GM23338 (cell line): Measurements from ENCODE around the gene KLC3. TPM values are rescaled to one million over a fixed set of nuclear protein-coding genes. Genes with fewer than 3 reads are reported as not detected.

Experiments used
- ATAC-seq: fragments of 200-7000 bp; cut with Tn5 transposase; 3 replicates; pipeline ENCODE4 v1.9.1; 2020
- DNase-seq: peaks from one replicate; pipeline ENCODE4 v3.0.0-alpha.2; 2015; ENCODE audit warnings: low spot score
- H2AFZ ChIP-seq: fragments of 200-600 bp; sonication (generic); 2 replicates; pipeline ENCODE4 v1.8.0; 2016; ENCODE audit warnings: antibody characterized with exemption, mild to moderate bottlenecking, moderate library complexity
- H3F3A ChIP-seq: fragments of 200-600 bp; sonication (generic); replicated peaks from 2 replicates; pipeline ENCODE4 v1.8.0; 2017; ENCODE audit warnings: antibody characterized with exemption, mixed run types, low read depth
- H3K27ac ChIP-seq: fragments of 200-600 bp; sonication (generic); 2 replicates; pipeline ENCODE4 v1.6.1; 2016; ENCODE audit warnings: low read depth
- H3K27me3 ChIP-seq: fragments of 200-600 bp; sonication (generic); 2 replicates; pipeline ENCODE4 v1.8.0; 2016; ENCODE audit warnings: mild to moderate bottlenecking, mixed run types, moderate library complexity; ENCODE audit not compliant: insufficient read depth
- H3K36me3 ChIP-seq: fragments of 200-600 bp; sonication (generic); 2 replicates; pipeline ENCODE4 v1.8.0; 2016; ENCODE audit warnings: mild to moderate bottlenecking; ENCODE audit not compliant: insufficient read depth
- H3K4me1 ChIP-seq: fragments of 200-600 bp; sonication (generic); 2 replicates; pipeline ENCODE4 v1.8.0; 2016; ENCODE audit warnings: mild to moderate bottlenecking, moderate library complexity; ENCODE audit not compliant: insufficient read depth
- H3K4me2 ChIP-seq: fragments of 200-600 bp; sonication (generic); 2 replicates; pipeline ENCODE4 v1.7.1; 2017; ENCODE audit warnings: mixed run types
- H3K4me3 ChIP-seq: fragments of 200-600 bp; sonication (generic); 2 replicates; pipeline ENCODE4 v1.6.1; 2016; ENCODE audit warnings: mixed run types
- H3K79me2 ChIP-seq: fragments of 200-600 bp; sonication (generic); replicated peaks from 2 replicates; pipeline ENCODE4 v1.8.0; 2017; ENCODE audit warnings: mild to moderate bottlenecking; ENCODE audit not compliant: insufficient read depth
- H3K9me2 ChIP-seq: fragments of 200-600 bp; sonication (generic); 2 replicates; pipeline ENCODE4 v1.8.0; 2017; ENCODE audit not compliant: insufficient read depth
- H4K20me1 ChIP-seq: fragments of 200-600 bp; sonication (generic); replicated peaks from 2 replicates; pipeline ENCODE4 v1.8.0; 2017; ENCODE audit warnings: mild to moderate bottlenecking; ENCODE audit not compliant: insufficient read depth
- H3K27ac Mint-ChIP-seq: 2 replicates; pipeline ENCODE4 v1.8.0; 2020; ENCODE audit warnings: inconsistent platforms, mild to moderate bottlenecking, moderate library complexity, mixed read lengths
- H3K27me3 Mint-ChIP-seq: 3 replicates; pipeline ENCODE4 v1.8.0; 2022; ENCODE audit warnings: low read depth, mild to moderate bottlenecking, moderate library complexity, mixed read lengths, inconsistent platforms; ENCODE audit not compliant: insufficient read depth, poor library complexity
- H3K36me3 Mint-ChIP-seq: 3 replicates; pipeline ENCODE4 v1.8.0; 2021; ENCODE audit warnings: low read depth, mild to moderate bottlenecking, inconsistent platforms, moderate library complexity, mixed read lengths
- H3K4me1 Mint-ChIP-seq: 3 replicates; pipeline ENCODE4 v1.8.0; 2020; ENCODE audit warnings: mild to moderate bottlenecking, inconsistent platforms, mixed read lengths
- H3K4me3 Mint-ChIP-seq: 3 replicates; pipeline ENCODE4 v1.8.0; 2021; ENCODE audit warnings: moderate library complexity, mild to moderate bottlenecking, inconsistent platforms, mixed read lengths
- H3K9me3 Mint-ChIP-seq: 3 replicates; pipeline ENCODE4 v1.8.0; 2020; ENCODE audit warnings: moderate library complexity, mild to moderate bottlenecking, inconsistent platforms, mixed read lengths
- CREB1 ChIP-seq: fragments of 250-450 bp; sonication (Bioruptor Pico); IDR thresholded peaks from 2 replicates; pipeline ENCODE4 v1.5.0; 2020; ENCODE audit warnings: low read depth, mild to moderate bottlenecking, moderate library complexity
- EZH2 ChIP-seq: fragments of 200-600 bp; sonication (generic); IDR thresholded peaks from one replicate; pipeline ENCODE4 v1.8.0; 2017; ENCODE audit warnings: antibody characterized with exemption, mild to moderate bottlenecking, low read depth; ENCODE audit not compliant: unreplicated experiment
- NANOG ChIP-seq: IDR thresholded peaks from 2 replicates; pipeline ENCODE4 v1.6.1; 2016; ENCODE audit warnings: antibody characterized with exemption, borderline replicate concordance
- POLR2AphosphoS5 ChIP-seq: IDR thresholded peaks from 2 replicates; pipeline ENCODE4 v1.6.1; 2016; ENCODE audit warnings: antibody characterized with exemption, low read depth
- ZNF114 ChIP-seq: fragments of 250-450 bp; sonication (Bioruptor Pico); IDR thresholded peaks from 2 replicates; pipeline ENCODE4 v1.5.0; 2020; ENCODE audit warnings: mild to moderate bottlenecking, moderate library complexity
- ZNF331 ChIP-seq: fragments of 250-450 bp; sonication (Bioruptor Pico); IDR thresholded peaks from 2 replicates; pipeline ENCODE4 v1.5.0; 2020; ENCODE audit warnings: low read depth, mild to moderate bottlenecking, moderate library complexity
- polyA plus RNA-seq: library from polyadenylated mRNA; unstranded; fragments of >200 nt; fragmentation: Nextera tagmentation; extraction: Ambion mirVana; gene quantifications from 2 replicates; pipeline ENCODE4 v1.2.1, GENCODE V29; 2016
- total RNA-seq: library from RNA; depleted of rRNA; stranded (reverse); fragments of >200 nt; shearing (Covaris generic); gene quantifications from 2 replicates; pipeline ENCODE4 v1.2.3, GENCODE V29; 2014
- TF ChIP-seq, protein P1 (sequence below), 2 experiments: fragments of 200-600 bp in 1 of 2; sonication (generic) in 1 of 2; conservative IDR thresholded peaks; 2 replicates each; pipeline versions ENCODE4 v1.5.1 to v1.6.1; 2016 to 2017; ENCODE audit warnings: antibody characterized with exemption in 2 of 2, low read depth in 2 of 2, mild to moderate bottlenecking in 2 of 2, moderate library complexity in 1 of 2
- TF ChIP-seq, protein P2 (sequence below): IDR thresholded peaks from one replicate; pipeline ENCODE4 v1.6.1; 2018; ENCODE audit warnings: antibody characterized with exemption; ENCODE audit not compliant: unreplicated experiment
- TF ChIP-seq, protein P3 (sequence below): fragments of 250-450 bp; sonication (Bioruptor Pico); IDR thresholded peaks from 2 replicates; pipeline ENCODE4 v1.5.0; 2020; ENCODE audit warnings: mild to moderate bottlenecking, moderate library complexity
- TF ChIP-seq, protein P4 (sequence below): IDR thresholded peaks from 2 replicates; pipeline ENCODE4 v1.6.1; 2016; ENCODE audit warnings: antibody characterized with exemption

Gene KLC3
- total and polyA plus RNA-seq, 2 experiments from 2014 or later, result 3.1 to 6.4 TPM

DNA sequence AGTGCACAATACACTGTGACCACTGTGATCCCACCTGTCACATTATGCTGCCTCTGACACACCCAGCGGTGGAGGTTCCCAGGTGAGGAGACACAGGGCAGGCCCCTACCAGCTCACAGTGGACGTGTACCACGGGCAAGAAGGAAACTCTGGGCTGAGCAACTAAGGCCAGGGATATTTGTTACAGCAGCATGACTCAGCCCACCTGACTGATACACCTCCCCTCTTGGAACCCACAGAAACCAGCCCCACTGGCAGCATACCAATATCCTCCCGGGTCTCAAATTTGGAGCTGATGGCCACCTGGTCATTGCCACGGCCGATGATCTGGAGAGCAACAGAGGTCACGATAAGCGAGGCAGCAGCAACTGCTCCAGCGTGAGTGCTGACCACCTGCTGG is 14.9 kb downstream of the KLC3 start (continued):
- TF ChIP-seq, protein P1, sequence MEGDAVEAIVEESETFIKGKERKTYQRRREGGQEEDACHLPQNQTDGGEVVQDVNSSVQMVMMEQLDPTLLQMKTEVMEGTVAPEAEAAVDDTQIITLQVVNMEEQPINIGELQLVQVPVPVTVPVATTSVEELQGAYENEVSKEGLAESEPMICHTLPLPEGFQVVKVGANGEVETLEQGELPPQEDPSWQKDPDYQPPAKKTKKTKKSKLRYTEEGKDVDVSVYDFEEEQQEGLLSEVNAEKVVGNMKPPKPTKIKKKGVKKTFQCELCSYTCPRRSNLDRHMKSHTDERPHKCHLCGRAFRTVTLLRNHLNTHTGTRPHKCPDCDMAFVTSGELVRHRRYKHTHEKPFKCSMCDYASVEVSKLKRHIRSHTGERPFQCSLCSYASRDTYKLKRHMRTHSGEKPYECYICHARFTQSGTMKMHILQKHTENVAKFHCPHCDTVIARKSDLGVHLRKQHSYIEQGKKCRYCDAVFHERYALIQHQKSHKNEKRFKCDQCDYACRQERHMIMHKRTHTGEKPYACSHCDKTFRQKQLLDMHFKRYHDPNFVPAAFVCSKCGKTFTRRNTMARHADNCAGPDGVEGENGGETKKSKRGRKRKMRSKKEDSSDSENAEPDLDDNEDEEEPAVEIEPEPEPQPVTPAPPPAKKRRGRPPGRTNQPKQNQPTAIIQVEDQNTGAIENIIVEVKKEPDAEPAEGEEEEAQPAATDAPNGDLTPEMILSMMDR (conservative IDR thresholded peaks at IDR 0.05; ENCODE audit: low read depth in 2 of 2), result no peak

DNA sequence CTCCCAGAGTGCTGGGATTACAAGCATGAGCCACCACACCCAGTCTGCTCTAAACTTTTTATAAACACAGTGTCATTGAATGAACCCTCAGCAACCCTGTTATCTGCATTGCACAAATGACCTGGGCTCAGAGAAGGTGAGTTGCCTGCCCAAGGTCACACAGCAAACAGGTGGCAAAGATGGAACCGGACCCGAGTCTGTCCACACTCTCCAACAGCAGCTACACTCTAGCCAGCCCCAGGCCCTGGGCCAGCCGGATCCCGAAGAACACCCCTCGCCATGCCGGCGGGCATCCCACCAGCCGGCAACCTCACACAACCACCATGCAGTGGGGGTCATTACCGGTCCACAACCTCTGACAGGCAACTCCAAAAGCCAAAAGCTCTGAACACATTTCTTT is 15.4 kb downstream of the KLC3 start:
- Histone ChIP-seq H3K27ac (no peak overlapping the region), H3K79me2 (no peaks in the 10 kb centered on the region), H4K20me1 (peaks cover 10% of the 10 kb centered on the region), H3K9me2 (no peaks in the 10 kb centered on the region), H3K27me3 (no peaks in the 10 kb centered on the region), H3K4me2 (no peak overlapping the region), H2AFZ (no peak overlapping the region), H3F3A (no peaks in the 10 kb centered on the region), H3K36me3 (peaks cover 37% of the 10 kb centered on the region), H3K4me3 (no peak overlapping the region), H3K4me1 (no peaks in the 10 kb centered on the region)
- Mint-ChIP-seq H3K4me3 (no peak overlapping the region), H3K36me3 (peaks cover 77% of the 10 kb centered on the region), H3K9me3 (no peaks in the 10 kb centered on the region), H3K27ac (no peak overlapping the region), H3K27me3 (peaks cover 21% of the 10 kb centered on the region), H3K4me1 (no peaks in the 10 kb centered on the region; the same call in 2 of the 3 replicates)
- DNase-seq (no peak), ATAC-seq (no peak)
- no peak for TF ChIP-seq POLR2AphosphoS5
- TF ChIP-seq, protein P2, sequence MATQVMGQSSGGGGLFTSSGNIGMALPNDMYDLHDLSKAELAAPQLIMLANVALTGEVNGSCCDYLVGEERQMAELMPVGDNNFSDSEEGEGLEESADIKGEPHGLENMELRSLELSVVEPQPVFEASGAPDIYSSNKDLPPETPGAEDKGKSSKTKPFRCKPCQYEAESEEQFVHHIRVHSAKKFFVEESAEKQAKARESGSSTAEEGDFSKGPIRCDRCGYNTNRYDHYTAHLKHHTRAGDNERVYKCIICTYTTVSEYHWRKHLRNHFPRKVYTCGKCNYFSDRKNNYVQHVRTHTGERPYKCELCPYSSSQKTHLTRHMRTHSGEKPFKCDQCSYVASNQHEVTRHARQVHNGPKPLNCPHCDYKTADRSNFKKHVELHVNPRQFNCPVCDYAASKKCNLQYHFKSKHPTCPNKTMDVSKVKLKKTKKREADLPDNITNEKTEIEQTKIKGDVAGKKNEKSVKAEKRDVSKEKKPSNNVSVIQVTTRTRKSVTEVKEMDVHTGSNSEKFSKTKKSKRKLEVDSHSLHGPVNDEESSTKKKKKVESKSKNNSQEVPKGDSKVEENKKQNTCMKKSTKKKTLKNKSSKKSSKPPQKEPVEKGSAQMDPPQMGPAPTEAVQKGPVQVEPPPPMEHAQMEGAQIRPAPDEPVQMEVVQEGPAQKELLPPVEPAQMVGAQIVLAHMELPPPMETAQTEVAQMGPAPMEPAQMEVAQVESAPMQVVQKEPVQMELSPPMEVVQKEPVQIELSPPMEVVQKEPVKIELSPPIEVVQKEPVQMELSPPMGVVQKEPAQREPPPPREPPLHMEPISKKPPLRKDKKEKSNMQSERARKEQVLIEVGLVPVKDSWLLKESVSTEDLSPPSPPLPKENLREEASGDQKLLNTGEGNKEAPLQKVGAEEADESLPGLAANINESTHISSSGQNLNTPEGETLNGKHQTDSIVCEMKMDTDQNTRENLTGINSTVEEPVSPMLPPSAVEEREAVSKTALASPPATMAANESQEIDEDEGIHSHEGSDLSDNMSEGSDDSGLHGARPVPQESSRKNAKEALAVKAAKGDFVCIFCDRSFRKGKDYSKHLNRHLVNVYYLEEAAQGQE, result no peak
- TF ChIP-seq EZH2, result no peak
- TF ChIP-seq, protein P3, sequence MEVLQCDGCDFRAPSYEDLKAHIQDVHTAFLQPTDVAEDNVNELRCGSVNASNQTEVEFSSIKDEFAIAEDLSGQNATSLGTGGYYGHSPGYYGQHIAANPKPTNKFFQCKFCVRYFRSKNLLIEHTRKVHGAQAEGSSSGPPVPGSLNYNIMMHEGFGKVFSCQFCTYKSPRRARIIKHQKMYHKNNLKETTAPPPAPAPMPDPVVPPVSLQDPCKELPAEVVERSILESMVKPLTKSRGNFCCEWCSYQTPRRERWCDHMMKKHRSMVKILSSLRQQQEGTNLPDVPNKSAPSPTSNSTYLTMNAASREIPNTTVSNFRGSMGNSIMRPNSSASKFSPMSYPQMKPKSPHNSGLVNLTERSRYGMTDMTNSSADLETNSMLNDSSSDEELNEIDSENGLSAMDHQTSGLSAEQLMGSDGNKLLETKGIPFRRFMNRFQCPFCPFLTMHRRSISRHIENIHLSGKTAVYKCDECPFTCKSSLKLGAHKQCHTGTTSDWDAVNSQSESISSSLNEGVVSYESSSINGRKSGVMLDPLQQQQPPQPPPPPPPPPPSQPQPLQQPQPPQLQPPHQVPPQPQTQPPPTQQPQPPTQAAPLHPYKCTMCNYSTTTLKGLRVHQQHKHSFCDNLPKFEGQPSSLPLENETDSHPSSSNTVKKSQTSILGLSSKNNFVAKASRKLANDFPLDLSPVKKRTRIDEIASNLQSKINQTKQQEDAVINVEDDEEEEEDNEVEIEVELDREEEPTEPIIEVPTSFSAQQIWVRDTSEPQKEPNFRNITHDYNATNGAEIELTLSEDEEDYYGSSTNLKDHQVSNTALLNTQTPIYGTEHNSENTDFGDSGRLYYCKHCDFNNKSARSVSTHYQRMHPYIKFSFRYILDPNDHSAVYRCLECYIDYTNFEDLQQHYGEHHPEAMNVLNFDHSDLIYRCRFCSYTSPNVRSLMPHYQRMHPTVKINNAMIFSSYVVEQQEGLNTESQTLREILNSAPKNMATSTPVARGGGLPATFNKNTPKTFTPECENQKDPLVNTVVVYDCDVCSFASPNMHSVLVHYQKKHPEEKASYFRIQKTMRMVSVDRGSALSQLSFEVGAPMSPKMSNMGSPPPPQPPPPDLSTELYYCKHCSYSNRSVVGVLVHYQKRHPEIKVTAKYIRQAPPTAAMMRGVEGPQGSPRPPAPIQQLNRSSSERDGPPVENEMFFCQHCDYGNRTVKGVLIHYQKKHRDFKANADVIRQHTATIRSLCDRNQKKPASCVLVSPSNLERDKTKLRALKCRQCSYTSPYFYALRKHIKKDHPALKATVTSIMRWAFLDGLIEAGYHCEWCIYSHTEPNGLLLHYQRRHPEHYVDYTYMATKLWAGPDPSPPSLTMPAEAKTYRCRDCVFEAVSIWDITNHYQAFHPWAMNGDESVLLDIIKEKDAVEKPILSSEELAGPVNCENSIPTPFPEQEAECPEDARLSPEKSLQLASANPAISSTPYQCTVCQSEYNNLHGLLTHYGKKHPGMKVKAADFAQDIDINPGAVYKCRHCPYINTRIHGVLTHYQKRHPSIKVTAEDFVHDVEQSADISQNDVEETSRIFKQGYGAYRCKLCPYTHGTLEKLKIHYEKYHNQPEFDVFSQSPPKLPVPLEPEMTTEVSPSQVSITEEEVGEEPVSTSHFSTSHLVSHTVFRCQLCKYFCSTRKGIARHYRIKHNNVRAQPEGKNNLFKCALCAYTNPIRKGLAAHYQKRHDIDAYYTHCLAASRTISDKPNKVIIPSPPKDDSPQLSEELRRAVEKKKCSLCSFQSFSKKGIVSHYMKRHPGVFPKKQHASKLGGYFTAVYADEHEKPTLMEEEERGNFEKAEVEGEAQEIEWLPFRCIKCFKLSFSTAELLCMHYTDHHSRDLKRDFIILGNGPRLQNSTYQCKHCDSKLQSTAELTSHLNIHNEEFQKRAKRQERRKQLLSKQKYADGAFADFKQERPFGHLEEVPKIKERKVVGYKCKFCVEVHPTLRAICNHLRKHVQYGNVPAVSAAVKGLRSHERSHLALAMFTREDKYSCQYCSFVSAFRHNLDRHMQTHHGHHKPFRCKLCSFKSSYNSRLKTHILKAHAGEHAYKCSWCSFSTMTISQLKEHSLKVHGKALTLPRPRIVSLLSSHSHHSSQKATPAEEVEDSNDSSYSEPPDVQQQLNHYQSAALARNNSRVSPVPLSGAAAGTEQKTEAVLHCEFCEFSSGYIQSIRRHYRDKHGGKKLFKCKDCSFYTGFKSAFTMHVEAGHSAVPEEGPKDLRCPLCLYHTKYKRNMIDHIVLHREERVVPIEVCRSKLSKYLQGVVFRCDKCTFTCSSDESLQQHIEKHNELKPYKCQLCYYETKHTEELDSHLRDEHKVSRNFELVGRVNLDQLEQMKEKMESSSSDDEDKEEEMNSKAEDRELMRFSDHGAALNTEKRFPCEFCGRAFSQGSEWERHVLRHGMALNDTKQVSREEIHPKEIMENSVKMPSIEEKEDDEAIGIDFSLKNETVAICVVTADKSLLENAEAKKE (CRISPR knock-in tag), result no peak
- no peak for TF ChIP-seq NANOG
- no peak for TF ChIP-seq ZNF114 (CRISPR knock-in tag)
- TF ChIP-seq ZNF331, result no peak
- TF ChIP-seq, protein P4, sequence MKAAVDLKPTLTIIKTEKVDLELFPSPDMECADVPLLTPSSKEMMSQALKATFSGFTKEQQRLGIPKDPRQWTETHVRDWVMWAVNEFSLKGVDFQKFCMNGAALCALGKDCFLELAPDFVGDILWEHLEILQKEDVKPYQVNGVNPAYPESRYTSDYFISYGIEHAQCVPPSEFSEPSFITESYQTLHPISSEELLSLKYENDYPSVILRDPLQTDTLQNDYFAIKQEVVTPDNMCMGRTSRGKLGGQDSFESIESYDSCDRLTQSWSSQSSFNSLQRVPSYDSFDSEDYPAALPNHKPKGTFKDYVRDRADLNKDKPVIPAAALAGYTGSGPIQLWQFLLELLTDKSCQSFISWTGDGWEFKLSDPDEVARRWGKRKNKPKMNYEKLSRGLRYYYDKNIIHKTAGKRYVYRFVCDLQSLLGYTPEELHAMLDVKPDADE, result no peak
- TF ChIP-seq, protein P1 (conservative IDR thresholded peaks at IDR 0.05; ENCODE audit: low read depth in 2 of 2), result no peak
- TF ChIP-seq CREB1 (CRISPR knock-in tag), result no peak
